Measurements from ENCODE around the gene ARMS2. TPM values are rescaled to one million over a fixed set of nuclear protein-coding genes. Genes with fewer than 3 reads are reported as not detected.

Gene ARMS2
- total RNA-seq, 2 experiments from 2014 or later, result not detected

- DNase-seq (ENCODE audit: low spot score), result no peak
- CTCF ChIA-PET (ENCODE audit: unreplicated experiment), result no interaction called here
Observed at GRCh38 chr10:122487174-122487765, 32.8 kb downstream of the ARMS2 start.

DNA sequence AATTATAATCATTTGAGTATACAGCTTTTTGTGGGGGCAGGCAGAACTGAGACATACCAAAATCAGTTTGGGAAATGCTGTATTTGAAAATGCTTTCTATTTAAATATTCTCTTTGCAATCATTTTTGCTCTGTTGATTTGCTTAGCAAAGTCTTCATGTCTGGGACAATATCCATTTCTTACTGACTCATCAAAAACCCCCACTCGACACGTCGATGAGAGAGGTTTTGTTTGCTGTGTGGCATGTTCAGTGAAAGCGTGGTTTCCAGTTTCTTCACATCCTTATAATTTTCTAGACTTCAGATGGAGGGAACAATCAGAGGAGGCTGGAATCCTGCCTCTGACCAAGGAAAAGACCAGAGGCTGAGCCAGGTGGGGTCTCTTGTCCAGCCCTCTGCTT is 35.8 kb downstream of the ARMS2 start:
- ChIA-PET CTCF (ENCODE audit: unreplicated experiment) (no interaction called here), POLR2A (no interaction called here)
- Histone ChIP-seq H3K79me2 (ENCODE audit: insufficient read depth, low read depth, low read length) (no peaks in the 10 kb centered on the region), H3K27ac (ENCODE audit: low read depth, low read length, poor library complexity, severe bottlenecking) (no peak overlapping the region), H3K9me2 (ENCODE audit: insufficient read depth, low read length) (no peaks in the 10 kb centered on the region), H3K9me3 (ENCODE audit: low read length) (no peaks in the 10 kb centered on the region), H3K36me3 (ENCODE audit: insufficient read depth, low read length) (no peaks in the 10 kb centered on the region), H3K4me3 (ENCODE audit: low read depth, low read length, poor library complexity, severe bottlenecking) (no peak overlapping the region), H2AFZ (ENCODE audit: low read length) (no peak overlapping the region), H3K4me1 (ENCODE audit: insufficient read depth, low read length, poor library complexity, severe bottlenecking) (no peaks in the 10 kb centered on the region), H3K4me2 (ENCODE audit: low read length) (no peak overlapping the region), H4K20me1 (ENCODE audit: insufficient read depth, low read length) (no peaks in the 10 kb centered on the region)
- intact Hi-C loops (cut with micrococcal nuclease; ENCODE audit: unreplicated experiment), result no loop called here
- no peak for DNase-seq (ENCODE audit: low spot score)
- no peak for TF ChIP-seq CTCF (conservative IDR thresholded peaks at IDR 0.05; ENCODE audit: low read length)
- TF ChIP-seq EZH2phosphoT487 (IDR thresholded peaks at IDR 0.05; ENCODE audit: borderline replicate concordance, low read depth, low read length), result no peak
- BruUV-seq (replicated peaks), result no TSS peak

More at GRCh38 chr10:122487174-122487765, 32.8 kb downstream of the ARMS2 start:
- H3K4me3 ChIP-seq (ENCODE audit: low read depth, low read length, poor library complexity, severe bottlenecking), result no peak overlapping the region
- no peaks in the 10 kb centered on the region for H3K9me3 ChIP-seq (ENCODE audit: low read length)
- H2AFZ ChIP-seq (ENCODE audit: low read length), result no peak overlapping the region
- POLR2A ChIA-PET, result no interaction called here
- no TSS peak for BruUV-seq (replicated peaks)
- H4K20me1 ChIP-seq (ENCODE audit: insufficient read depth, low read length), result no peaks in the 10 kb centered on the region
- H3K9me2 ChIP-seq (ENCODE audit: insufficient read depth, low read length), result no peaks in the 10 kb centered on the region
- H3K79me2 ChIP-seq (ENCODE audit: insufficient read depth, low read depth, low read length), result no peaks in the 10 kb centered on the region
- no peaks in the 10 kb centered on the region for H3K4me1 ChIP-seq (ENCODE audit: insufficient read depth, low read length, poor library complexity, severe bottlenecking)
- TF ChIP-seq CTCF (conservative IDR thresholded peaks at IDR 0.05; ENCODE audit: low read length) (no peak), EZH2phosphoT487 (IDR thresholded peaks at IDR 0.05; ENCODE audit: borderline replicate concordance, low read depth, low read length) (no peak)
- H3K36me3 ChIP-seq (ENCODE audit: insufficient read depth, low read length), result no peaks in the 10 kb centered on the region
- H3K27ac ChIP-seq (ENCODE audit: low read depth, low read length, poor library complexity, severe bottlenecking), result no peak overlapping the region
- no peak overlapping the region for H3K4me2 ChIP-seq (ENCODE audit: low read length)
- intact Hi-C loops (cut with micrococcal nuclease; ENCODE audit: unreplicated experiment), result no loop called here

DNA sequence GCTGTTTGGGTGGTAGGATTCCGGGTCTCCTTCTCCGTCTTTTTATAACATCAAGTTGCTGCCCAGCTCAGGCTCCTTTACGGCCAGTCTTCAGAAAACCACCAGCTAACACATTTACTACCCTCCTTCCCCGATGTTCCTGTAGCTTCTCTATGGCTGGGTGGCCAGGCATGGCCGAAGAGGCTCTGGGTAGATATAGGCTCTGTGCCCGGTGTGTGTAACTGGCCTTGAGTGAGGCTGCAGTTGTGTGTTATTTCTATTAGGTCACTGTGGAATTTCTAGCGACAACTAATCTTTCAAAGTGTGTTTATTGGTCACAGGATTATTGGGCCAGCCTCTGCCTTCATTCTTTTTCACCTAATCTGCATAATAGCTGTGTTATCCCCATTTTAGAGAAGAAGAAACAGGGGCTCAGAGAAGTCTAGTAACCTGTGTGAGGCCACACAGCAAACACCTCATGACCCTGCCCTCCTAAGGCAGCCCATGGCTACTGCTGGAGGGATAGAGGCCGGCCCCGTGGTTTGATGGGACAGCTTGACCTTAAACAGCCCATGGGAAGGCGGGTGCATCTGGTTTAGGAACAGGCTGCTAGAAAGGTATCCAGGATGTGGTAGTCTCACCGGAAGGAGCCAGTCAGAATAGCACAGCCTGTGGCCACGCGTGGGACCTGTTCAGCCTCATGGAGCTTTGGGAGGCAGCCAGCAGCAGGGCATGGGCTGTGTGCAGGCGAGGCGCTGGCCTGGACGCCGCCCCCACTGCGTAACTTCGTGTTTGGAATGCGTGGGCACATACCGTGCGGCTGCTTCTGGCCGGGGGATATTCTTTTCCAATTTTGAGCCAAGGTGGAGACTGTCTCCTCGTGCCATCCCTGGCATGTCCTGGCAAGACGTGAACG is 36.6 kb downstream of the ARMS2 start:
- Histone ChIP-seq H3K4me2 (ENCODE audit: low read length) (no peak overlapping the region), H3K4me1 (ENCODE audit: insufficient read depth, low read length, poor library complexity, severe bottlenecking) (no peaks in the 10 kb centered on the region), H4K20me1 (ENCODE audit: insufficient read depth, low read length) (no peaks in the 10 kb centered on the region), H3K9me2 (ENCODE audit: insufficient read depth, low read length) (no peaks in the 10 kb centered on the region), H3K27ac (ENCODE audit: low read depth, low read length, poor library complexity, severe bottlenecking) (no peak overlapping the region), H3K9me3 (ENCODE audit: low read length) (no peaks in the 10 kb centered on the region), H3K4me3 (ENCODE audit: low read depth, low read length, poor library complexity, severe bottlenecking) (no peak overlapping the region), H2AFZ (ENCODE audit: low read length) (no peak overlapping the region), H3K79me2 (ENCODE audit: insufficient read depth, low read depth, low read length) (no peaks in the 10 kb centered on the region), H3K36me3 (ENCODE audit: insufficient read depth, low read length) (no peaks in the 10 kb centered on the region)
- no peak for DNase-seq (ENCODE audit: low spot score)
- intact Hi-C loops (cut with micrococcal nuclease; ENCODE audit: unreplicated experiment), result no loop called here
- TF ChIP-seq EZH2phosphoT487 (IDR thresholded peaks at IDR 0.05; ENCODE audit: borderline replicate concordance, low read depth, low read length) (no peak), CTCF (conservative IDR thresholded peaks at IDR 0.05; ENCODE audit: low read length) (no peak)
- ChIA-PET CTCF (ENCODE audit: unreplicated experiment) (no interaction called here), POLR2A (no interaction called here)
- BruUV-seq (replicated peaks), result no TSS peak
